Lung (tissue), 16 donors: ENCODE measurements around the gene THTPA. TPM values are rescaled to one million over a fixed set of nuclear protein-coding genes. Genes with fewer than 3 reads are reported as not detected.

ENCODE experiments used
- ATAC-seq: fragments of 200-7000 bp; cut with Tn5 transposase; one replicate; pipeline ENCODE4 v1.9.1; 2020; ENCODE audit warnings: moderate number of reproducible peaks; ENCODE audit not compliant: insufficient read depth, low FRiP score
- DNase-seq, 3 donors: peaks; one replicate each; pipeline ENCODE4 v3.0.0-alpha.2; 2013 to 2017
- H3K27ac ChIP-seq, 2 donors: one replicate each; pipeline ENCODE4 v1.5.1; 2013; ENCODE audit warnings: mild to moderate bottlenecking in 2 of 2, moderate library complexity in 2 of 2, control low read depth in 1 of 2, inconsistent platforms in 1 of 2, low read depth in 1 of 2, low read length in 1 of 2
- H3K27me3 ChIP-seq, 3 donors: one replicate each; pipeline ENCODE4 v1.5.1; 2013; ENCODE audit warnings: low read length in 2 of 3; ENCODE audit not compliant: control insufficient read depth in 3 of 3, insufficient read depth in 3 of 3
- H3K36me3 ChIP-seq, 4 donors: one replicate each; pipeline ENCODE4 v1.5.1; 2013; ENCODE audit warnings: low read length in 4 of 4, mild to moderate bottlenecking in 1 of 4, moderate library complexity in 1 of 4; ENCODE audit not compliant: control insufficient read depth in 4 of 4, insufficient read depth in 4 of 4
- H3K4me1 ChIP-seq, 5 donors: one replicate each; pipeline ENCODE4 v1.5.1; 2013; ENCODE audit warnings: low read length in 5 of 5, mild to moderate bottlenecking in 2 of 5, moderate library complexity in 1 of 5; ENCODE audit not compliant: control insufficient read depth in 5 of 5, insufficient read depth in 5 of 5
- H3K4me3 ChIP-seq: one replicate; pipeline ENCODE4 v1.5.1; 2013; ENCODE audit warnings: mild to moderate bottlenecking, control low read depth, moderate library complexity
- H3K9ac ChIP-seq, 2 donors: one replicate each; pipeline ENCODE4 v1.5.1; 2013; ENCODE audit warnings: low read length in 2 of 2, control low read depth in 1 of 2; ENCODE audit not compliant: insufficient read depth in 1 of 2
- H3K9me3 ChIP-seq, 4 donors: one replicate each; pipeline ENCODE4 v1.5.1; 2013; ENCODE audit warnings: low read length in 3 of 4, mild to moderate bottlenecking in 1 of 4, moderate library complexity in 1 of 4; ENCODE audit not compliant: control insufficient read depth in 4 of 4, insufficient read depth in 3 of 4
- CTCF ChIP-seq: IDR thresholded peaks from 2 replicates; pipeline ENCODE4 v1.5.1; 2012; ENCODE audit warnings: mild to moderate bottlenecking; ENCODE audit errors: control extremely low read depth, extremely low read depth
- WGBS, 2 donors: extraction: QIAGEN DNeasy Blood & Tissue Kit; methylation state at CpG; one replicate each; pipeline ENCODE4 v1.1.7; 2013; 5-methylcytosine and 5-hydroxymethylcytosine counted together
- long read RNA-seq, 5 donors: transcript quantifications; one replicate each; lab custom pipeline, GENCODE V29; 2026
- polyA plus RNA-seq, 2 donors: library from polyadenylated mRNA; stranded (reverse); fragments of 200-250 nt; gene quantifications; one replicate each; pipeline ENCODE4 v1.2.1, GENCODE V29; 2013
- total RNA-seq, 2 donors: library from RNA; depleted of rRNA in 1 of 2; stranded (reverse); fragments of >200 nt in 1 of 2; gene quantifications; one replicate each; pipeline ENCODE4 v1.2.1, GENCODE V29; 2014 to 2021
- donor health status: control.
- donor health status: control.
- donor health status: Bipolar disorder and iron deficiency.
- donor health status: healthy.
- donor health status: DM: yes; HTN: yes; CAD: no.

THTPA gene
- 10 to 100 TPM; 10.7 to 22.1 TPM for total RNA-seq
- polyA plus RNA-seq: 10 to 100 TPM in 1 of 2 donors, 1 to 10 TPM in 1; 7.7 to 17.6 TPM
- long read RNA-seq, donor 1, partial matches to known transcripts: 0 of 6 reads
- long read RNA-seq, donor 1, other reads (novel, unspliced or antisense): 0 of 6 reads
- long read RNA-seq, donor 2, partial matches to known transcripts: 0 of 2 reads
- long read RNA-seq, donor 2, other reads (novel, unspliced or antisense): 0 of 2 reads
- long read RNA-seq, donor 3, partial matches to known transcripts: 0 of 5 reads
- long read RNA-seq, donor 3, other reads (novel, unspliced or antisense): 0 of 5 reads
- long read RNA-seq, donor 4: 0 reads
- long read RNA-seq, donor 5, transcript THTPA-205 (2 exons, 571 nt): minor isoform, 5 of 16 reads
- long read RNA-seq, donor 5, transcript THTPA-201 (2 exons, 2,860 nt): major isoform, 11 of 16 reads
- long read RNA-seq, donor 5, partial matches to known transcripts: 0 of 16 reads
- long read RNA-seq, donor 5, other reads (novel, unspliced or antisense): 0 of 16 reads

GRCh38 chr14:23555882-23556699 is at the start of gene THTPA:
TSS of gene THTPA (plus strand) at chr14:23556271. CDS start at chr14:23556758, 487 bp downstream.
- H3K9ac ChIP-seq: peak within 1 kb of the TSS; percentile 68 to 71
- peak; percentile 94 for ATAC-seq
- WGBS, 2 donors: 1% methylated on average over 54 of the region's 54 CpGs

GRCh38 chr14:23512156-23512555 is 43.9 kb upstream of the THTPA start:
- peak in 1 of 3 donors; percentile 24 for DNase-seq
- Histone ChIP-seq H3K27me3 (no peaks in the 10 kb centered on the region), H3K9me3 (no peaks in the 10 kb centered on the region), H3K4me3 (no peak overlapping the region), H3K4me1 (no peaks in the 10 kb centered on the region), H3K27ac (no peak overlapping the region), H3K9ac (no peak overlapping the region), H3K36me3 (peaks cover 0 to 2% (median 0%) of the 10 kb centered on the region in 4 donors)
- 45 to 53% methylated on average over 13 of the region's 13 CpGs for WGBS, 2 donors
- no peak for TF ChIP-seq CTCF
- ATAC-seq: no peak

More at GRCh38 chr14:23555882-23556699, at the start of gene THTPA:
- peaks cover 0 to 18% (median 4%) of the 10 kb centered on the region in 5 donors for H3K4me1 ChIP-seq
- H3K4me3 ChIP-seq: peak within 1 kb of the TSS; percentile 79
- no peak for TF ChIP-seq CTCF
- H3K36me3 ChIP-seq: peaks cover 0 to 18% (median 10%) of the 10 kb centered on the region in 4 donors
- H3K27ac ChIP-seq: peak within 1 kb of the TSS; percentile 97 to 98
- peaks cover 0 to 3% (median under 1%) of the 10 kb centered on the region in 3 donors for H3K27me3 ChIP-seq
- DNase-seq: peak; percentile 88 to 91 (median 90)
- no peaks in the 10 kb centered on the region for H3K9me3 ChIP-seq

- no peaks in the 10 kb centered on the region for H3K4me1 ChIP-seq
- 90 to 92% methylated on average over 23 to 25 of the region's 25 CpGs for WGBS, 2 donors
- no peak for ATAC-seq
- no peak overlapping the region for H3K27ac ChIP-seq
- H3K9me3 ChIP-seq: no peaks in the 10 kb centered on the region
- TF ChIP-seq CTCF: no peak
- no peaks in the 10 kb centered on the region for H3K27me3 ChIP-seq
- no peak for DNase-seq
- no peak overlapping the region for H3K9ac ChIP-seq
- peaks cover 0 to 2% (median 0%) of the 10 kb centered on the region in 4 donors for H3K36me3 ChIP-seq
- no peak overlapping the region for H3K4me3 ChIP-seq
Measured at GRCh38 chr14:23513005-23513817, 42.9 kb upstream of the THTPA start.
